ENCODE results near the gene CCNI.
"Not testable (repeated sequence)": the region's sequence is repeated elsewhere in the genome, so short reads cannot be mapped to it uniquely, and the experiment has no call there.

CCNI gene

GRCh38 chr4:77080806-77081205 lies 5.0 kb upstream of the CCNI start:
- DNase-seq, result not testable (repeated sequence)

GRCh38 chr4:77079281-77079680 lies 3.5 kb upstream of the CCNI start:
- DNase-seq, result no peak

- no peak for DNase-seq
Measured at GRCh38 chr4:77078401-77078800, 2.6 kb upstream of the CCNI start.

- no peak for DNase-seq
Measured at GRCh38 chr4:77076889-77077635, 1.3 kb upstream of the CCNI start.

- DNase-seq, result peak; percentile 24 to 59
Measured at GRCh38 chr4:77074981-77075855, 571 bp downstream of the CCNI start.

GRCh38 chr4:77074381-77074831 lies 1.4 kb downstream of the CCNI start:
- DNase-seq, result no peak

GRCh38 chr4:77073981-77074380 lies 1.8 kb downstream of the CCNI start:
- no peak for DNase-seq

- peak in 1 of 2 donors; percentile 73 for DNase-seq
Measured at GRCh38 chr4:77073106-77073809, 2.5 kb downstream of the CCNI start.

- DNase-seq, result no peak
Measured at GRCh38 chr4:77072195-77072753, 3.5 kb downstream of the CCNI start.

- not testable (repeated sequence) for DNase-seq
Measured at GRCh38 chr4:77069514-77069913, 6.3 kb downstream of the CCNI start.

- no peak for DNase-seq
Measured at GRCh38 chr4:77065382-77065781, 10.4 kb downstream of the CCNI start.

GRCh38 chr4:77062856-77063255 lies 12.9 kb downstream of the CCNI start:
- no peak for DNase-seq

- DNase-seq, result no peak
Measured at GRCh38 chr4:77052352-77052751, 23.4 kb downstream of the CCNI start.

GRCh38 chr4:77050962-77051361 lies 24.8 kb downstream of the CCNI start:
- DNase-seq, result no peak

- DNase-seq, result no peak
Measured at GRCh38 chr4:77047037-77047436, 28.8 kb downstream of the CCNI start.

- no peak for DNase-seq
Measured at GRCh38 chr4:77045490-77045889, 30.3 kb downstream of the CCNI start.

GRCh38 chr4:77044461-77045150 lies 31.2 kb downstream of the CCNI start:
- DNase-seq, result peak in 1 of 2 donors; percentile 50

GRCh38 chr4:77043507-77044136 lies 32.2 kb downstream of the CCNI start:
- no peak for DNase-seq

- no peak for DNase-seq
Measured at GRCh38 chr4:77040854-77041725, 34.7 kb downstream of the CCNI start.

- DNase-seq, result no peak
Measured at GRCh38 chr4:77040270-77040669, 35.5 kb downstream of the CCNI start.

- DNase-seq, result no peak
Measured at GRCh38 chr4:77039796-77040195, 36.0 kb downstream of the CCNI start.
